HepG2 (cell line): ENCODE data around the gene RNPEPL1. TPM values are rescaled to one million over a fixed set of nuclear protein-coding genes. Genes with fewer than 3 reads are reported as not detected.

Experiments
- ATF5 ChIP-seq: sonication (generic); formaldehyde crosslinking; IDR thresholded peaks from 2 replicates; pipeline ENCODE4 v1.4.0; 2020; ENCODE audit warnings: mild to moderate bottlenecking, low read depth, missing genetic modification reagents
- BHLHE40 ChIP-seq: IDR thresholded peaks from 2 replicates; pipeline ENCODE4 v1.6.1; 2011; ENCODE audit warnings: low read length, improper control_type of control experiment
- HMGA1 ChIP-seq: sonication (generic); formaldehyde crosslinking; conservative IDR thresholded peaks from 2 replicates; pipeline ENCODE4 v1.4.0; 2020; ENCODE audit warnings: missing genetic modification reagents
- MAF1 ChIP-seq: sonication (generic); formaldehyde crosslinking; IDR thresholded peaks from 2 replicates; pipeline ENCODE4 v1.5.0; 2020; ENCODE audit warnings: missing genetic modification reagents, borderline replicate concordance
- MXI1 ChIP-seq: IDR thresholded peaks from 3 replicates; pipeline ENCODE4 v1.6.1; 2012; ENCODE audit warnings: low read depth, low read length, inconsistent platforms, borderline replicate concordance
- NCOA1 ChIP-seq: sonication (generic); formaldehyde crosslinking; IDR thresholded peaks from 2 replicates; pipeline ENCODE4 v1.9.0; 2021; ENCODE audit warnings: missing genetic modification reagents
- NCOA2 ChIP-seq: sonication (generic); formaldehyde crosslinking; IDR thresholded peaks from 2 replicates; pipeline ENCODE4 v1.8.0; 2022; ENCODE audit warnings: inconsistent platforms
- NR2F1 ChIP-seq, 2 experiments: fragments of 450-650 bp in 1 of 2; formaldehyde crosslinking in 1 of 2; IDR thresholded peaks; 2 replicates each; pipeline versions ENCODE4 v1.5.0 to v1.6.1; 2016 to 2020; ENCODE audit warnings: mild to moderate bottlenecking in 1 of 2, missing compliant biosample characterization in 1 of 2, missing genetic modification reagents in 1 of 2, moderate library complexity in 1 of 2
- SAFB2 ChIP-seq: sonication (generic); formaldehyde crosslinking; IDR thresholded peaks from 2 replicates; pipeline ENCODE4 v1.5.1; 2020; ENCODE audit warnings: missing genetic modification reagents, low read depth, mild to moderate bottlenecking, borderline replicate concordance
- SP140L ChIP-seq: sonication (generic); formaldehyde crosslinking; IDR thresholded peaks from 2 replicates; pipeline ENCODE4 v1.4.0; 2020; ENCODE audit warnings: missing genetic modification reagents, borderline replicate concordance
- TBX3 ChIP-seq: fragments of 450-650 bp; IDR thresholded peaks from 2 replicates; pipeline ENCODE4 v1.6.1; 2017; ENCODE audit warnings: antibody characterized with exemption, mild to moderate bottlenecking, inconsistent platforms, borderline replicate concordance
- THAP8 ChIP-seq: sonication (generic); formaldehyde crosslinking; IDR thresholded peaks from 2 replicates; pipeline ENCODE4 v1.5.1; 2020; ENCODE audit warnings: missing genetic modification reagents, mild to moderate bottlenecking, borderline replicate concordance
- ZFP36 ChIP-seq: fragments of 150-350 bp; IDR thresholded peaks from 2 replicates; pipeline ENCODE4 v1.6.1; 2018; ENCODE audit warnings: borderline replicate concordance, low read length, low read depth; ENCODE audit not compliant: partially characterized antibody
- ZFP41 ChIP-seq: sonication (generic); formaldehyde crosslinking; IDR thresholded peaks from 2 replicates; pipeline ENCODE4 v1.4.0; 2020; ENCODE audit warnings: mild to moderate bottlenecking, missing genetic modification reagents, borderline replicate concordance
- ZNF354B ChIP-seq: sonication (generic); formaldehyde crosslinking; IDR thresholded peaks from 2 replicates; pipeline ENCODE4 v1.8.0; 2022; ENCODE audit warnings: mild to moderate bottlenecking, missing genetic modification reagents
- ZNF614 ChIP-seq: IDR thresholded peaks from 2 replicates; pipeline ENCODE4 v1.6.1; 2018; ENCODE audit warnings: missing biosample characterization, missing genetic modification reagents, inconsistent platforms, borderline replicate concordance
- ZNF674 ChIP-seq: sonication (generic); formaldehyde crosslinking; IDR thresholded peaks from 2 replicates; pipeline ENCODE4 v1.5.0; 2020; ENCODE audit warnings: low read depth, mild to moderate bottlenecking, missing genetic modification reagents
- ZNF746 ChIP-seq: sonication (generic); formaldehyde crosslinking; IDR thresholded peaks from 2 replicates; pipeline ENCODE4 v1.8.0; 2022; ENCODE audit warnings: mild to moderate bottlenecking, missing genetic modification reagents
- ZZZ3 ChIP-seq: sonication (generic); formaldehyde crosslinking; IDR thresholded peaks from 2 replicates; pipeline ENCODE4 v1.4.0; 2020; ENCODE audit warnings: missing genetic modification reagents, mild to moderate bottlenecking, borderline replicate concordance
- polyA plus RNA-seq, 8 experiments: library from polyadenylated mRNA; depleted of rRNA in 3 of 8; stranded (reverse) in 7 of 8; unstranded in 1 of 8; fragments of >200 nt; fragmentation: Illumina TruSeq in 4 of 8; extraction: Trizol in 4 of 8; gene quantifications; 2 replicates each; pipeline versions ENCODE4 v1.2.1 to v1.2.3, GENCODE V29; 2011 to 2016; ENCODE audit warnings: low read depth in 4 of 8, missing spikeins in 1 of 8, mixed read lengths in 1 of 8; ENCODE audit not compliant: insufficient read depth in 1 of 8
- total RNA-seq, 5 experiments: library from RNA; depleted of rRNA; stranded (reverse); fragments of >200 nt; fragmentation: Illumina TruSeq; extraction: Trizol; gene quantifications; 2 replicates each; pipeline ENCODE4 v1.2.3, GENCODE V29; 2016; ENCODE audit warnings: low read depth in 1 of 5
- TF ChIP-seq, protein P1 (sequence below): sonication (generic); formaldehyde crosslinking; IDR thresholded peaks from 2 replicates; pipeline ENCODE4 v1.5.1; 2020; ENCODE audit warnings: mild to moderate bottlenecking, missing genetic modification reagents, borderline replicate concordance
- TF ChIP-seq, protein P2 (sequence below): sonication (generic); formaldehyde crosslinking; IDR thresholded peaks from 2 replicates; pipeline ENCODE4 v1.5.1; 2020; ENCODE audit warnings: missing genetic modification reagents, mild to moderate bottlenecking, borderline replicate concordance

RNPEPL1 gene
- total and polyA plus RNA-seq, 2 of the 13 experiments (the other 11 are each of a cell fraction or from before 2014, with no cell fraction given), result 13.0 to 18.0 TPM

- TF ChIP-seq ZNF354B (CRISPR knock-in tag), result no peak
- no peak for TF ChIP-seq NCOA1
- no peak for TF ChIP-seq HMGA1 (CRISPR knock-in tag)
- TF ChIP-seq ZZZ3 (CRISPR knock-in tag), result no peak
- no peak for TF ChIP-seq ZFP36
- no peak for TF ChIP-seq NR2F1 (CRISPR knock-in tag; IDR thresholded peaks at IDR 0.05)
- TF ChIP-seq SP140L (CRISPR knock-in tag), result no peak
- TF ChIP-seq ATF5, result peak; percentile 42; the same call in 1 of the 2 replicates
- TF ChIP-seq ZNF614 (CRISPR knock-in tag), result no peak; the same call in 1 of the 2 replicates
- TF ChIP-seq, protein P1, sequence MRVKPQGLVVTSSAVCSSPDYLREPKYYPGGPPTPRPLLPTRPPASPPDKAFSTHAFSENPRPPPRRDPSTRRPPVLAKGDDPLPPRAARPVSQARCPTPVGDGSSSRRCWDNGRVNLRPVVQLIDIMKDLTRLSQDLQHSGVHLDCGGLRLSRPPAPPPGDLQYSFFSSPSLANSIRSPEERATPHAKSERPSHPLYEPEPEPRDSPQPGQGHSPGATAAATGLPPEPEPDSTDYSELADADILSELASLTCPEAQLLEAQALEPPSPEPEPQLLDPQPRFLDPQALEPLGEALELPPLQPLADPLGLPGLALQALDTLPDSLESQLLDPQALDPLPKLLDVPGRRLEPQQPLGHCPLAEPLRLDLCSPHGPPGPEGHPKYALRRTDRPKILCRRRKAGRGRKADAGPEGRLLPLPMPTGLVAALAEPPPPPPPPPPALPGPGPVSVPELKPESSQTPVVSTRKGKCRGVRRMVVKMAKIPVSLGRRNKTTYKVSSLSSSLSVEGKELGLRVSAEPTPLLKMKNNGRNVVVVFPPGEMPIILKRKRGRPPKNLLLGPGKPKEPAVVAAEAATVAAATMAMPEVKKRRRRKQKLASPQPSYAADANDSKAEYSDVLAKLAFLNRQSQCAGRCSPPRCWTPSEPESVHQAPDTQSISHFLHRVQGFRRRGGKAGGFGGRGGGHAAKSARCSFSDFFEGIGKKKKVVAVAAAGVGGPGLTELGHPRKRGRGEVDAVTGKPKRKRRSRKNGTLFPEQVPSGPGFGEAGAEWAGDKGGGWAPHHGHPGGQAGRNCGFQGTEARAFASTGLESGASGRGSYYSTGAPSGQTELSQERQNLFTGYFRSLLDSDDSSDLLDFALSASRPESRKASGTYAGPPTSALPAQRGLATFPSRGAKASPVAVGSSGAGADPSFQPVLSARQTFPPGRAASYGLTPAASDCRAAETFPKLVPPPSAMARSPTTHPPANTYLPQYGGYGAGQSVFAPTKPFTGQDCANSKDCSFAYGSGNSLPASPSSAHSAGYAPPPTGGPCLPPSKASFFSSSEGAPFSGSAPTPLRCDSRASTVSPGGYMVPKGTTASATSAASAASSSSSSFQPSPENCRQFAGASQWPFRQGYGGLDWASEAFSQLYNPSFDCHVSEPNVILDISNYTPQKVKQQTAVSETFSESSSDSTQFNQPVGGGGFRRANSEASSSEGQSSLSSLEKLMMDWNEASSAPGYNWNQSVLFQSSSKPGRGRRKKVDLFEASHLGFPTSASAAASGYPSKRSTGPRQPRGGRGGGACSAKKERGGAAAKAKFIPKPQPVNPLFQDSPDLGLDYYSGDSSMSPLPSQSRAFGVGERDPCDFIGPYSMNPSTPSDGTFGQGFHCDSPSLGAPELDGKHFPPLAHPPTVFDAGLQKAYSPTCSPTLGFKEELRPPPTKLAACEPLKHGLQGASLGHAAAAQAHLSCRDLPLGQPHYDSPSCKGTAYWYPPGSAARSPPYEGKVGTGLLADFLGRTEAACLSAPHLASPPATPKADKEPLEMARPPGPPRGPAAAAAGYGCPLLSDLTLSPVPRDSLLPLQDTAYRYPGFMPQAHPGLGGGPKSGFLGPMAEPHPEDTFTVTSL, result no peak
- no peak; the same call in 1 of the 2 replicates for TF ChIP-seq ZNF746 (CRISPR knock-in tag)
- no peak for TF ChIP-seq MXI1
- 0 out of 2 replicates have a peak, but pooled peaks have one; percentile 50 for TF ChIP-seq ZNF674 (CRISPR knock-in tag)
- 0 out of 2 replicates have a peak, but pooled peaks have one; percentile 4 for TF ChIP-seq BHLHE40
- TF ChIP-seq TBX3, result no peak
- no peak for TF ChIP-seq ZFP41
- TF ChIP-seq SAFB2 (CRISPR knock-in tag), result no peak
- TF ChIP-seq MAF1, result peak; percentile 77; the same call in 1 of the 2 replicates
- TF ChIP-seq NCOA2, result no peak
- TF ChIP-seq, protein P2, sequence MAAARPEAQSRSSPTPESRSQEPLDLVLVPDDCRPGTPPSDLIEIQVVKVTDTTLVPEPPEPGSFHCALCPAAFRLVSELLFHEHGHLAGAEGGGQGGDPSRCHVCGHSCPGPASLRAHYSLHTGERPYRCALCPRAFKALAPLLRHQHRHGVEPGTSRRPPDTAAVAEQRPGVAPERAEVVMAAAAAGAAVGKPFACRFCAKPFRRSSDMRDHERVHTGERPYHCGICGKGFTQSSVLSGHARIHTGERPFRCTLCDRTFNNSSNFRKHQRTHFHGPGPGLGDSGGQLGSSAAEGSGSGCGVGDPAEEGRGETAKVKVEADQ, result peak; percentile 43; the same call in 1 of the 2 replicates
- TF ChIP-seq THAP8, result no peak
Observed at GRCh38 chr2:240568678-240569522, 616 bp downstream of the RNPEPL1 start (continued).
